ENCODE measurements around the gene AHRR.
"Not testable (repeated sequence)": the region's sequence is repeated elsewhere in the genome, so short reads cannot be mapped to it uniquely, and the experiment has no call there.

AHRR gene

GRCh38 chr5:368183-369084 is 46.9 kb downstream of the AHRR start:
- DNase-seq: peak; percentile 58

DNA sequence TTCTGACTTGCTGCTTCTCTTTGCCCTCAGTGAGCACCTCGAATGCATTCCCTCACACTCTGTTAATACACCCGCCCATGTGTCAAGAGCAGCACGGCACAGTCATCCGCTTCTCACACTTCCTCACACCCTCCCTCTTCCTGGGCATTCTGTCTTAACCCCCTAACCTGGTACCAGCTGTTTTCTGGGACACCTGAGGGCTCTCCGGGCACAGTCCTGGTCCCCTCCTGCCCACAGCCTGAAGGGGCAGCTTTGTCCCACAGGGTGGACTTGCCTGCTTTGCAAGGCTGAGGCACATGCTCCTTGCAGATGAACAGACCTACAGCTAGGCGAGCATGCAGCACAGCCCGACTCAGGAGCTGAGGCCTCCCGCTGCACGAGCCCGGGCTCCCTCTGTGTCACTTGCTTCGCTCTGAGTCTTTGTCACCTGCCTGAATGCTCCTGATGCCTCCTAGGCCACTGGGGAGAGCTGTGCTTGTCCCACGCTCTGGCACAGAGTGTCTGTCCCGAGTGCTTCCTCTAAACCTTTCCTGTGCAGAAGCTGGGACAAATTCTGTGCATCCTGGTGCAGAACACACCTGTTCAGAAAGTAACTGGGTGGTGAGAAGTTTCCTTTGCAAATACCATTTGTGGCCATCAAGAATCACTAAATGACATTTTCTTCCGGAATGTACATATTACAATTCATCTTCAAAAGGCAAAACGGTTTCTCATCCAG is 47.8 kb downstream of the AHRR start:
- peak; percentile 61 for DNase-seq

GRCh38 chr5:369869-370236 is 48.3 kb downstream of the AHRR start:
- DNase-seq: not testable (repeated sequence)

DNA sequence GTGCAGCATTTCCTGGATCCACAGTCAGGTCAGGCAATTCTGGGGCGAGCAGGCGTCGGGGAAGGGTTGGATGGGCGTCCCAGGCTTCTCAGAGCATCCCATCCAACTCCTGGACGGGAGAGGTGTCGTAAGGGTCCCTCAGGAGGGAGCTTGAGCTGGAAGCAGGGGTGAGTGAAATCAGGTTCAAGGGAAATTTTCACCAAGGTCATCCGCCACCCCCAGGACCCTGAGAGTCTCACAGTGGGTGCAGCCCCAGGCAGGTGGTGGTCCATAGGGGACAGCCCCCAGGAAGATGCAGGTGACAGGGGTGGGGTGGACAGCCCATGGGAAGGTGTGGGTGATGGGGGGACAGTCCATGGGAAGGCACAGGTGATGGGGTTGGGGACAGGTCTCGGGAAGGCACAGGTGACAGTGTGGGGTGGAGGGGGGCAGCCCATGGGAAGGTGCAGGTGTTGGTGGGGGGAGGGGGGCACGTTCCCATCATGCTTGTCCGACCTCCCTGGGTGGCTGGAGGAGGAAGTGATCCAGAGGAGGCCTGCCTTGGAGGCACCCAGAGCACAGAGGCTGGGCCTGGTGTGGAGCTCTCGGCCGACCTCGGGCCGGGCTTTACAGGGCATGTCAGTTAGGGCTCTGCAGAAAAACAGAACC is 48.9 kb downstream of the AHRR start:
- DNase-seq: peak; percentile 53

DNA sequence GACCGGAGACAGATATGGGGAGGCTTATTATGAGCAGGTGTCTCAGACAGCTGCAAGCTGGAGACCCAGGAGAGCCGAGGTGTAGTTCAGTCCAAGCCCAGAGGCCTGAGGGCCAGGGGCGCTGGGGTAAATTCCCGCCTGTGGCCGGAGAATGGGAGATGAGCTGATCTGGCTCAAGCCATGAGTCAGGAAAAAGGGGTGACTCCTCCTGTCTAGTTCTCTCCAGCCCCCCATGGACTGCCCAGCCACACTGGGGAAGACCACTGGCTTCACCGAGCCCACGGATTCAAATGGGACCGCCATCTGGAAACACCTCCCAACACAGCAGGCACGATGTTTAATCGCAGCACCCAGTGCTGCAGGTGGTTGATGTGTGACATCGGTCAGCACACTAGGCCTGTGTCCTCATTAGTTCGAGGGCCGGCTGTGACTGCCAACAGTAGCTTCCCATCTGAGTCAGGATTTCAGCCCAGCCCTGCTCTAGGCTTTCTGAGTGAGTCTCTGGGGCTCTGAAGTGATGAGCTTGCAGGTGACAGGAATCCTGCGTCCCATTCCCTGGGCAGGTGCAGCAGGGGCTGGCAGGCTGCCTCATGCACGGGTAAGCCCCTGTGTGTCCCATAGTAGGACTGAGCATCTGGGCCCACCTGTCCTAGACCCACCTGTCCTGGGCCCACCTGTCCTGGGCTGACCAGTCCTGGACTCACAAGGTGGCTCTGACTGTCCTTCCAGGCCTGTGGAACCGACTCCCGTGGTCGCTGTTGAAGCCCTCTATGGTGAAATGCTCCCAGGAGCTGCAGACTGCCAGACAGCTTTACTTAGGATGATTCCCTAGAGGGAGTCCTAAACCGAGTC is 49.7 kb downstream of the AHRR start:
- DNase-seq: peak; percentile 60

DNA sequence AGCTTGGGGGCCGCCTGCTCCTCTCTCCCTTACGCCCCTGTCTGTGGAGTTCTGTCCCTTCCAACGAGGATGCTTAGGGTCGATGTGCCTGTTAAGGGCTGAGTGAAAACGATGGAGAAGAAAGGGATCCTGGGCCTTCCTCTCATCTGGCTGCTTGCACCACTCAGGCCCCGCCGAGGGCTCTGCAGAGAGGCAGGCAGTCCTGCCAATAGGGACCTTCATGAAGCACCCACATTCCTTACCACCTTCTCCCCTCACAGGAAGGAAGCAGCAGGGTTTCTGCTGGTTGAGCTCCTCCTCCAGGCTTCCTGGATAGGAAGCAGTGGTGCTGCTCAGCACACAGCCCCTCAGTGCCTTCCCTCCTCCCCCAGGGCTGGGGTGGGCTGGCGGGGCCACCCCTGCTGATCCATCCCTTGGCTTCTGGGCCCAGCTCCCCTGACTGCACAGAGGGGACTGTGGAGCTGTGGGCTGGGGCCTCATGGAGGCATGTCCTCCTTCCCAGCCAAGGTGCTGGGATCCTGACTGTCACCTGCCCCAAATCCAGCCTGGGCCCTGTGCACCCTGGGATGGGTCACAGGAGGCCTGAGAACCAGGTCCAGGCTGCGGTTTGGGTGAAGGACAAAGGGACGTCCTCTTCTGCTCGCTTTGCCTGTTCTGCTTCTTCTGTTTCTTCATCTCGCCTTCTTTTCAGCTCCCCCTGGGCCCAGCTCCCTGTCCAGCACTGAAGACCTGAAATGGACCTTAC is 50.5 kb downstream of the AHRR start:
- peak; percentile 60 for DNase-seq

- no peak for DNase-seq
These were observed 51.1 kb downstream of the AHRR start for GRCh38 chr5:372556-372995.

- peak; percentile 65 for DNase-seq
These were observed 51.6 kb downstream of the AHRR start for GRCh38 chr5:372996-373709.

DNA sequence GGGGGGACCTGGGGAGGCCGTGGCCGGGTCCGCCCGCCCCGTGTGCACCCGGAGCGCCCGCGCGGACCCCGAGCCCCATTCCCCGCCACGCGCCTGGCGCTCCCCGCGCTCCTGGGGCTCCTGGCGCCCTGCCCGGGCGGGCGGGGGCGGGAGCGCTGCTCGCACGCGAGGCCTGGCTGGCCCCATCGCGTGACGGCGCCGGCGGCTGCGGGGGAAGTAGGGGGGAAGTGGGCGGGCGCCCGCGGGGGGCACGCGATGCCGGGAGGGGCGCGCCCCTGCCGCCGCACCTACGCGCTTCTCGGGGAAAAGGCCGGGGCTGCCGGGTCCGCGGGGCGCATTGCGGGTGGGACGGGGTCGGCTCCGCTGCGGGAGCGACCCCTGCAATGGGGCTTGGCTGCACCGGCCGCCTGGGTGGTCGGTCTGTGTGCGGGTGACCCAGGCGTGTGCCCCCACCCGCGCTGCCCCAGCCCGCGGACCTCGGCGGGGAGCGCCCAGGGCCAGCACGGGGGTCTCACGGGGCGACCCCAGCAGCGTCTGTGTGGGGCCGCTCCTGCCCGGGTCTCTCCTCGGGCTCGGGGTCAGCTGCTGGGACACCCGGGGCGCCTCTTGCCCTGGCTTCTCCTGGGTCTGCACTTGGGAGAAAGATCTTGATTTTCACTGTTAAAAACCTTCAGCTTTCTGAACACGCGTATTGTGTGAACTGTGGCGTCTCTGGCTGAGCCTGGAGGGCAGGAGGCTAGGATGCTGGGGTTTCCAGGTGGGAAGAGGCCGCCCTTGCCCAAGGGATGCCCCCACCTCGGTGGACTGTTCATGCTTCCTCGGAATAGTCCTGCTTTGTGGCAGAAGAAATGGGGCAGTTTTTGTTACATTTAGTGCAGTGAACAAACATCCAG is 52.4 kb downstream of the AHRR start:
- peak; percentile 91 for DNase-seq

- peak; percentile 61 for DNase-seq
These were observed 53.3 kb downstream of the AHRR start for GRCh38 chr5:374631-375335.

GRCh38 chr5:375336-375920 is 53.9 kb downstream of the AHRR start:
- peak; percentile 44 for DNase-seq

GRCh38 chr5:375921-376798 is 54.6 kb downstream of the AHRR start:
- peak; percentile 60 for DNase-seq

DNA sequence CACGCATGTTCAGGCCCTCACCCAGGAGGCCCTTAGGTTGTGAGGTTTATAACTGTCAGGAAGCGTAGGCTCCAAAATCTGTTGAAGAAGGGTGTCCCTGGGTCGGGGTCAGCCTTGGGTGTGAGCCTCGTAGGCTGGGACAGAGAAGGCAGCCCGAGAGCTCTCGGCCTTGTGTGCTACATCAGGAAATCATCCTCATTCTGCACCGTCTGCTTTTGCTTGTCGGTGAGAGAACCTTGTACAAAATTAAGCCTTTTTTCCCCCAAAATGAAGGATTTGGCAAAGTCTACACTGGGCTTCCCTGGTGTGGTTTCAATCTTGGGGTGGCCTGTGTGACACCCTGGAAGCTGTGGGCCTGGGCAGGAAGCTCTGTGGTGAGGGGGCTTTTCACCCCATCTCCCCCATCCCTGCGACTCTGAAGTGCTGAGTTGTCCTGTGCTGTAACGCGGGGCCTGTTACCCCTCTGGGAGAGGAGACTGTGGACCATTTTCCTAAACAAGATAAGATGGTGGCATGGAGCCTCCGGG is 55.3 kb downstream of the AHRR start:
- peak; percentile 50 for DNase-seq

- peak; percentile 55 for DNase-seq
These were observed 55.9 kb downstream of the AHRR start for GRCh38 chr5:377326-377981.

DNA sequence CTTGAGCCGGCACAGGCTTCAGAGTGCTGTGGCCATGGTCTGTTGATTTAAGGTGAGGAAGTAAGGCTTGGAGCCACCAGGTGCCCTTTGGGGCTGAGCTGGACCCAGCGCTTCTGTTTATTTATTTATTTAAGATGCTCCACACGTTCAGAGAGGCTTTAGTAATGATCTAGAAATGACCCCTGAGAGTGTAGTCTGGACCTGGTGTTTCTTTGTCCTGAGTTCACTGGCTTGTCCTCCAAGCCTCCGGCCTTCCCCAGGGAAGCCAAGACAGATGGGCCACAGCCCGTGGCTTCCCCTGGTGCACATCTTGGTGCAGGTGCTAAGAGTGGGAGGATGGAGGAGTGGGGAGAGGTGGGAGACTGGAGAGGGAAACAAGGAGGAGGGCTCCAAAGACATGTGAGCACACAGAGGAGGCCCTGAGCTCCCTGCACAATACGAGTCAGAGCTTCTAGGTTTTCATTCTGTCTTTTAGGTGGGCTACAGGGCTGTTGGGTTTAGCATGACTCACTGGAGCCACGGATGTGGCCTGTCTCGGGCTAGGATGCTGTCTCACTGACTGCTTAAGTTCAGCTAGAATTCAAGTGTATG is 56.9 kb downstream of the AHRR start:
- peak; percentile 78 for DNase-seq

DNA sequence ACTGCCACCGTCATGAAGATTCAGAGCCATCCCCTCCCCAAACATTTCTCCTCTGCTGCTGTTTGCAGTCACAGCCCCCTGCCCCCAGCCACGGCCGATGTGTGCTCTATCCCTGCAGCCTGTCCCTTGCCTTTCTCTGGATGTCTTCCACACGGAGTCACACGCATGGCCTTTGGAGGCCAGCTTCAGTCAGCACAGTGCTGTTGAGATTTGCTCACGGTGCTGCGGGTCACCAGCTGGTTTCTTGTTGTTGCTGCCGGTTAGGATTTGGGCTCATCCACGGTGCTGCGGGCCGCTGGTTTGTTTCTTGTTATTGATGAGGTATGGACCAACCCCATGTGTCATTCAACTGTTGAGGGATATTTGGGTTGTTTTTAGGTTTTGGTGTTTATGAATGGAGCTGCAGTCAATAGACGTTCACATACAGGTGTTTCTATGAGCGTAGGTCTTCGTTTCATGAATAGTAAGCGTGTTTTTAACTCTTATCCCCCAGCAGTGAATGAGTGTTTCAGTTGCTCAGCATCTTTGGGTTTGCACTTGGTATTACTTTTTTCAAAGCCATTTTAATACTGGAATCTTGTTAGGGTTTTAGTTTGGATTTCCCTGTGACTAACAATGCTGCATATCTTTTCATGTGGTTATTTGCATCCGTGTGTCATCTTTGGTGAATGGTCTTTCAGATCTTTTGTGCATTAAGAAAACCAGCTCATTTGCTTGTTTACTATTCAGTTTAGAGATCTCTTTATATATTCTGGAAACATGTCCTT is 57.6 kb downstream of the AHRR start:
- DNase-seq: peak; percentile 64

Measured in activated effector memory CD4-positive, alpha-beta T cell treated with anti-CD3 and anti-CD28 coated beads, Interleukin-2, amount 50 U/mL, for 16 hours (primary cell).